Body of pancreas (tissue), 4 donors: ENCODE data around the gene CKAP4. TPM values are rescaled to one million over a fixed set of nuclear protein-coding genes. Genes with fewer than 3 reads are reported as not detected.

Experiments used
- ATAC-seq: fragments of 150-250 bp; one replicate; pipeline ENCODE4 v1.9.1; 2016
- DNase-seq, 4 donors: peaks; one replicate each; pipeline ENCODE4 v3.0.0-alpha.2; 2019
- H3K27ac ChIP-seq, 4 donors: fragments of 200-600 bp; sonication (generic); 1 replicate in 3 of 4; 2 replicates in 1 of 4; pipeline versions ENCODE4 v1.5.1 to v1.6.1; 2016 to 2019; ENCODE audit warnings: mild to moderate bottlenecking in 1 of 4, mixed read lengths in 1 of 4, moderate library complexity in 1 of 4
- H3K27me3 ChIP-seq, 2 donors: fragments of 200-600 bp; sonication (generic); one replicate each; pipeline ENCODE4 v1.6.0; 2016; ENCODE audit warnings: mild to moderate bottlenecking in 1 of 2
- H3K36me3 ChIP-seq, 2 donors: fragments of 200-600 bp; sonication (generic); replicated peaks in 1 of 2; 2 replicates each; pipeline ENCODE4 v1.5.1; 2016; ENCODE audit warnings: low read depth in 2 of 2; ENCODE audit not compliant: insufficient read depth in 1 of 2
- H3K4me1 ChIP-seq: fragments of 200-600 bp; sonication (generic); one replicate; pipeline ENCODE4 v1.6.0; 2016
- H3K4me3 ChIP-seq, 2 donors: fragments of 200-600 bp; sonication (generic); 1 replicate in 1 of 2; 2 replicates in 1 of 2; pipeline ENCODE4 v1.5.1; 2016 to 2019
- H3K9me3 ChIP-seq, 3 donors: fragments of 200-600 bp; sonication (generic); 1 replicate in 2 of 3; 2 replicates in 1 of 3; pipeline ENCODE4 v1.5.1; 2016
- CTCF ChIP-seq, 7 experiments: fragments of 450-650 bp in 4 of 7; fragments of 200-600 bp in 3 of 7; sonication (generic) in 3 of 7; IDR thresholded peaks; one replicate each; pipeline ENCODE4 v1.5.1; 2016 to 2019; ENCODE audit warnings: antibody characterized with exemption in 7 of 7
- POLR2A ChIP-seq, 3 donors: fragments of 450-650 bp; IDR thresholded peaks; one replicate each; pipeline ENCODE4 v1.6.1; 2016; ENCODE audit warnings: antibody characterized with exemption in 3 of 3, mild to moderate bottlenecking in 2 of 3
- WGBS, 2 donors: methylation state at CpG; one replicate each; pipeline ENCODE4 v1.1.5; 2017; 5-methylcytosine and 5-hydroxymethylcytosine counted together
- intact Hi-C: fragments of 100-400 bp; cut with DNase I; formaldehyde crosslinking; loops from one replicate; pipeline ENCODE4 v1.15.1; 2023
- total RNA-seq, 2 donors: library from RNA; depleted of rRNA; stranded (reverse); fragments of >200 nt; gene quantifications; one replicate each; pipeline ENCODE4 v1.1.0, GENCODE V29; 2016

The CKAP4 gene
- total RNA-seq, 2 donors from 2014 or later: 30.6 to 36.6 TPM

- Histone ChIP-seq H3K4me1 (peaks cover 16% of the 10 kb centered on the region), H3K27ac (no peak overlapping the region), H3K27me3 (no peaks in the 10 kb centered on the region), H3K4me3 (no peak overlapping the region), H3K36me3 (no peaks in the 10 kb centered on the region), H3K9me3 (no peaks in the 10 kb centered on the region)
- ATAC-seq (no peak), DNase-seq (no peak)
- TF ChIP-seq CTCF (IDR thresholded peaks at IDR 0.05): no peak
- TF ChIP-seq POLR2A (IDR thresholded peaks at IDR 0.05): no peak
- 88 to 98% methylated on average over 7 to 8 of the region's 8 CpGs for WGBS, 2 donors
- intact Hi-C loops: no loop called here
These were observed 49.8 kb downstream of the CKAP4 start for GRCh38 chr12:106197906-106198623.

- peak; percentile 50 to 78 (median 61) for DNase-seq
- Histone ChIP-seq H3K9me3 (no peaks in the 10 kb centered on the region), H3K27ac (peak overlapping the region in 1 of 4 donors; percentile 32), H3K27me3 (no peaks in the 10 kb centered on the region), H3K4me3 (no peak overlapping the region), H3K4me1 (peaks cover 16% of the 10 kb centered on the region), H3K36me3 (no peaks in the 10 kb centered on the region)
- intact Hi-C loops: no loop called here
- WGBS, 2 donors: 8 to 27% methylated on average over 5 of the region's 5 CpGs
- ATAC-seq: peak; percentile 85
- TF ChIP-seq CTCF (IDR thresholded peaks at IDR 0.05) (no peak), POLR2A (IDR thresholded peaks at IDR 0.05) (no peak)
These were observed 52.2 kb downstream of the CKAP4 start for GRCh38 chr12:106195621-106196027.

- Histone ChIP-seq H3K36me3 (no peaks in the 10 kb centered on the region), H3K4me3 (no peak overlapping the region), H3K4me1 (peaks cover 16% of the 10 kb centered on the region), H3K27me3 (no peaks in the 10 kb centered on the region), H3K27ac (no peak overlapping the region), H3K9me3 (no peaks in the 10 kb centered on the region)
- intact Hi-C loops: no loop called here
- TF ChIP-seq CTCF (IDR thresholded peaks at IDR 0.05): no peak
- no peak for TF ChIP-seq POLR2A (IDR thresholded peaks at IDR 0.05)
- DNase-seq: no peak
- WGBS, 2 donors: 89 to 96% methylated on average over 3 of the region's 3 CpGs
- no peak for ATAC-seq
These were observed 53.5 kb downstream of the CKAP4 start for GRCh38 chr12:106194351-106194750.

- intact Hi-C loops: no loop called here
- no peak for DNase-seq
- Histone ChIP-seq H3K36me3 (no peaks in the 10 kb centered on the region), H3K27ac (no peak overlapping the region), H3K4me1 (peaks cover 16% of the 10 kb centered on the region), H3K4me3 (no peak overlapping the region), H3K9me3 (no peaks in the 10 kb centered on the region), H3K27me3 (no peaks in the 10 kb centered on the region)
- TF ChIP-seq POLR2A (IDR thresholded peaks at IDR 0.05): no peak
- TF ChIP-seq CTCF (IDR thresholded peaks at IDR 0.05): no peak
- 79 to 86% methylated on average over 10 of the region's 10 CpGs for WGBS, 2 donors
- ATAC-seq: no peak
These were observed 54.2 kb downstream of the CKAP4 start for GRCh38 chr12:106193394-106194215.
